ENCODE data around the gene ITGB1BP1.

DNA sequence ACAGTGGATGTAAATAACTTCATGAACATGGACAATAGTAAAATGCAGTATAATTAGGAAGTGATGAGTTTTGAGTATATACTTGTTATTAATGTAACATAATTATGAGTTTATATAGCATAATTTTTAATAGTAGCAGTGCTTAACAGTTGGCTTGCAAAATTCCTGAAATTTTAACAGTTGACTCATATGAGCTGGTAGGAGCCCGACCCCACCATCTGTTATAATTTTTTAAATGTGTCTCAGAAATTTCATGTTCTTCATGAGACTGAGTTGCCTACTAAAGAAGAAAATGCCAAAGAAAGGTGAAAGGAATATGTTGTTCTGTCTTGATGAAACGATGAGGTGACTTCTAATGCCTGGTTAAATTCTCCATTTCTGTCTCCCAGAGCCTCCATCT lies 62.6 kb downstream of the ITGB1BP1 start:
- TF ChIP-seq, protein P1, sequence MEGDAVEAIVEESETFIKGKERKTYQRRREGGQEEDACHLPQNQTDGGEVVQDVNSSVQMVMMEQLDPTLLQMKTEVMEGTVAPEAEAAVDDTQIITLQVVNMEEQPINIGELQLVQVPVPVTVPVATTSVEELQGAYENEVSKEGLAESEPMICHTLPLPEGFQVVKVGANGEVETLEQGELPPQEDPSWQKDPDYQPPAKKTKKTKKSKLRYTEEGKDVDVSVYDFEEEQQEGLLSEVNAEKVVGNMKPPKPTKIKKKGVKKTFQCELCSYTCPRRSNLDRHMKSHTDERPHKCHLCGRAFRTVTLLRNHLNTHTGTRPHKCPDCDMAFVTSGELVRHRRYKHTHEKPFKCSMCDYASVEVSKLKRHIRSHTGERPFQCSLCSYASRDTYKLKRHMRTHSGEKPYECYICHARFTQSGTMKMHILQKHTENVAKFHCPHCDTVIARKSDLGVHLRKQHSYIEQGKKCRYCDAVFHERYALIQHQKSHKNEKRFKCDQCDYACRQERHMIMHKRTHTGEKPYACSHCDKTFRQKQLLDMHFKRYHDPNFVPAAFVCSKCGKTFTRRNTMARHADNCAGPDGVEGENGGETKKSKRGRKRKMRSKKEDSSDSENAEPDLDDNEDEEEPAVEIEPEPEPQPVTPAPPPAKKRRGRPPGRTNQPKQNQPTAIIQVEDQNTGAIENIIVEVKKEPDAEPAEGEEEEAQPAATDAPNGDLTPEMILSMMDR (IDR thresholded peaks at IDR 0.05; ENCODE audit: low read depth, low read length): no peak
- TF ChIP-seq POLR2A (IDR thresholded peaks at IDR 0.05; ENCODE audit: extremely low read depth, insufficient read length) (no peak), MYC (IDR thresholded peaks at IDR 0.05; ENCODE audit: low read depth, low read length) (no peak)
- TF ChIP-seq, protein P2, sequence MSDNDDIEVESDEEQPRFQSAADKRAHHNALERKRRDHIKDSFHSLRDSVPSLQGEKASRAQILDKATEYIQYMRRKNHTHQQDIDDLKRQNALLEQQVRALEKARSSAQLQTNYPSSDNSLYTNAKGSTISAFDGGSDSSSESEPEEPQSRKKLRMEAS (IDR thresholded peaks at IDR 0.05; ENCODE audit: low read depth, low read length): no peak
